ENCODE results near the gene ASIC3. TPM values are rescaled to one million over a fixed set of nuclear protein-coding genes. Genes with fewer than 3 reads are reported as not detected.

Gene ASIC3
- total and polyA plus RNA-seq, 7 experiments from 2014 or later = 6.7 to 17.7 (median 13.7) TPM; not detected in 2

GRCh38 chr7:151051108-151051507 lies 2.8 kb downstream of the ASIC3 start:
- Mint-ChIP-seq H3K9me3 (peaks cover 0 to 1% (median 0%) of the 10 kb centered on the region in 11 donors), H3K36me3 (peaks cover 0 to 5% (median 4%) of the 10 kb centered on the region in 5 donors), H3K27ac (no peak overlapping the region), H3K27me3 (peaks cover 0 to 10% (median 0%) of the 10 kb centered on the region in 5 donors), H3K4me1 (peaks cover 6 to 19% (median 14%) of the 10 kb centered on the region in 7 donors), H3K4me3 (no peak overlapping the region)
- Histone ChIP-seq H3K27me3 (ENCODE audit: control insufficient read depth in 2 of 2, insufficient read depth in 2 of 2, low read length in 2 of 2) (no peaks in the 10 kb centered on the region), H3K36me3 (ENCODE audit: control insufficient read depth in 2 of 3, insufficient read depth in 3 of 3, low read length in 3 of 3) (no peaks in the 10 kb centered on the region), H3K27ac (ENCODE audit: low read depth, low read length) (no peak overlapping the region), H3K9me3 (ENCODE audit: control insufficient read depth in 2 of 3, low read length in 3 of 3) (no peaks in the 10 kb centered on the region), H3K4me3 (ENCODE audit: low read length) (no peak overlapping the region), H3K4me1 (ENCODE audit: control insufficient read depth in 2 of 2, insufficient read depth in 2 of 2, low read length in 2 of 2) (peaks cover 0 to 6% of the 10 kb centered on the region in 2 donors)
- ATAC-seq = peak; percentile 88
- intact Hi-C loops (cut with micrococcal nuclease) = loop anchor here in 1 of 2 donors (1.0 kb wide), 3 partner anchors 8 to 65 kb away; partner anchors contain the start of genes ABCB8 and SLC4A2
- peak; percentile 55 to 75 (median 69) for DNase-seq
- CTCF ChIA-PET = no interaction called here
- POLR2A ChIA-PET = interaction anchor here (0.8 to 1.6 kb wide), 4 partner anchors 23 to 37 kb away, joined by 3 to 4 read pairs (median 3); partner anchors contain the start of gene ABCB8

DNA sequence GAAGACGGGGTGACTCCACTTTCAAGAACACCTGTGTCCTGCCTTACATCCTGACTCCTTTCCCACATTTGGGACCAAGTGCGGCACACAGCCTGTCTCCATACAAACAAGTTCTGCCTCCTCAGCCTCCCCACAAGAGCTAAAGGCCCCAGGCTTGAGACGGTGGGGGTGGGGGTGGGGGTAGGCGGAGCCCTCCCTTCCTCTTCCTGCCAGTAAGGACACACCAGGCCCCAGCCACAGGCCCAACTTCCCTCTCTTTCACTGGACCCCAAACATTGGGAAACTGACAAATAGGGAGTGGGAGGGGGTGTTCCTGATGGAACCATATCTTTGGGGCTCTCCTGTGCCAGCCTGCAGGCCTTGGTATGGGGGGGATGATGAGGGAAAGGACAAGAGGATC lies 4.8 kb downstream of the ASIC3 start:
- Mint-ChIP-seq H3K27ac (no peak overlapping the region), H3K36me3 (peaks cover 0 to 5% (median 4%) of the 10 kb centered on the region in 5 donors), H3K9me3 (peaks cover 0 to 1% (median 0%) of the 10 kb centered on the region in 11 donors), H3K27me3 (peaks cover 0 to 10% (median 0%) of the 10 kb centered on the region in 5 donors), H3K4me1 (peaks cover 16 to 27% (median 26%) of the 10 kb centered on the region in 7 donors), H3K4me3 (no peak overlapping the region)
- Histone ChIP-seq H3K4me3 (ENCODE audit: low read length) (no peak overlapping the region), H3K27me3 (ENCODE audit: control insufficient read depth in 2 of 2, insufficient read depth in 2 of 2, low read length in 2 of 2) (no peaks in the 10 kb centered on the region), H3K9me3 (ENCODE audit: control insufficient read depth in 2 of 3, low read length in 3 of 3) (no peaks in the 10 kb centered on the region), H3K4me1 (ENCODE audit: control insufficient read depth in 2 of 2, insufficient read depth in 2 of 2, low read length in 2 of 2) (peaks cover 6 to 14% of the 10 kb centered on the region in 2 donors), H3K27ac (ENCODE audit: low read depth, low read length) (no peak overlapping the region), H3K36me3 (ENCODE audit: control insufficient read depth in 2 of 3, insufficient read depth in 3 of 3, low read length in 3 of 3) (no peaks in the 10 kb centered on the region)
- ChIA-PET POLR2A (no interaction called here), CTCF (interaction anchor here (0.6 kb wide), 1 partner anchor 42 kb away, joined by 3 read pairs; no protein-coding TSS in a partner anchor)
- intact Hi-C loops (cut with micrococcal nuclease) = no loop called here
- ATAC-seq = no peak
- no peak for DNase-seq

- Histone ChIP-seq H3K27ac (ENCODE audit: low read depth, low read length) (no peak overlapping the region), H3K4me1 (ENCODE audit: control insufficient read depth in 2 of 2, insufficient read depth in 2 of 2, low read length in 2 of 2) (peaks cover 12 to 19% of the 10 kb centered on the region in 2 donors), H3K27me3 (ENCODE audit: control insufficient read depth in 2 of 2, insufficient read depth in 2 of 2, low read length in 2 of 2) (no peaks in the 10 kb centered on the region), H3K36me3 (ENCODE audit: control insufficient read depth in 2 of 3, insufficient read depth in 3 of 3, low read length in 3 of 3) (no peaks in the 10 kb centered on the region), H3K9me3 (ENCODE audit: control insufficient read depth in 2 of 3, low read length in 3 of 3) (no peaks in the 10 kb centered on the region), H3K4me3 (ENCODE audit: low read length) (no peak overlapping the region)
- CTCF ChIA-PET = no interaction called here
- no peak for ATAC-seq
- Mint-ChIP-seq H3K27me3 (peaks cover 0 to 10% (median 0%) of the 10 kb centered on the region in 5 donors), H3K36me3 (peaks cover 0 to 5% (median 4%) of the 10 kb centered on the region in 5 donors), H3K9me3 (peaks cover 0 to 1% (median 0%) of the 10 kb centered on the region in 11 donors), H3K4me3 (no peak overlapping the region), H3K27ac (no peak overlapping the region), H3K4me1 (peaks cover 21 to 31% (median 27%) of the 10 kb centered on the region in 7 donors)
- intact Hi-C loops (cut with micrococcal nuclease) = no loop called here
- DNase-seq = no peak
- POLR2A ChIA-PET = no interaction called here
Observed at GRCh38 chr7:151053751-151054150, 5.4 kb downstream of the ASIC3 start.

GRCh38 chr7:151056283-151056665 lies 7.9 kb downstream of the ASIC3 start:
- H3K36me3 ChIP-seq (ENCODE audit: control insufficient read depth in 2 of 3, insufficient read depth in 3 of 3, low read length in 3 of 3) = no peaks in the 10 kb centered on the region
- Mint-ChIP-seq H3K27ac (no peak overlapping the region), H3K27me3 (peaks cover 0 to 4% (median 0%) of the 10 kb centered on the region in 5 donors), H3K9me3 (peaks cover 0 to 1% (median 0%) of the 10 kb centered on the region in 11 donors), H3K4me1 (peaks cover 24 to 46% (median 38%) of the 10 kb centered on the region in 7 donors), H3K36me3 (peaks cover 0 to 5% (median 4%) of the 10 kb centered on the region in 5 donors), H3K4me3 (peak overlapping the region; percentile 38 to 99 (median 93))
- DNase-seq (no peak), ATAC-seq (no peak)
- CTCF ChIA-PET = interaction anchor here (1.1 kb wide), 1 partner anchor 28 kb away, joined by 3 read pairs; the partner anchor contains the start of gene ABCB8
- intact Hi-C loops (cut with micrococcal nuclease) = loop anchor here (5.0 kb wide), 4 partner anchors 36 to 576 kb away; no protein-coding TSS in a partner anchor
- no peaks in the 10 kb centered on the region for H3K27me3 ChIP-seq (ENCODE audit: control insufficient read depth in 2 of 2, insufficient read depth in 2 of 2, low read length in 2 of 2)
- H3K9me3 ChIP-seq (ENCODE audit: control insufficient read depth in 2 of 3, low read length in 3 of 3) = no peaks in the 10 kb centered on the region
- no peak overlapping the region for H3K4me3 ChIP-seq (ENCODE audit: low read length)
- H3K4me1 ChIP-seq (ENCODE audit: control insufficient read depth in 2 of 2, insufficient read depth in 2 of 2, low read length in 2 of 2) = peaks cover 25 to 32% of the 10 kb centered on the region in 2 donors
- POLR2A ChIA-PET = interaction anchor here (1.0 to 1.9 kb wide), 2 partner anchors 29 to 37 kb away, joined by 3 to 6 read pairs; no protein-coding TSS in a partner anchor
- H3K27ac ChIP-seq (ENCODE audit: low read depth, low read length) = no peak overlapping the region

DNA sequence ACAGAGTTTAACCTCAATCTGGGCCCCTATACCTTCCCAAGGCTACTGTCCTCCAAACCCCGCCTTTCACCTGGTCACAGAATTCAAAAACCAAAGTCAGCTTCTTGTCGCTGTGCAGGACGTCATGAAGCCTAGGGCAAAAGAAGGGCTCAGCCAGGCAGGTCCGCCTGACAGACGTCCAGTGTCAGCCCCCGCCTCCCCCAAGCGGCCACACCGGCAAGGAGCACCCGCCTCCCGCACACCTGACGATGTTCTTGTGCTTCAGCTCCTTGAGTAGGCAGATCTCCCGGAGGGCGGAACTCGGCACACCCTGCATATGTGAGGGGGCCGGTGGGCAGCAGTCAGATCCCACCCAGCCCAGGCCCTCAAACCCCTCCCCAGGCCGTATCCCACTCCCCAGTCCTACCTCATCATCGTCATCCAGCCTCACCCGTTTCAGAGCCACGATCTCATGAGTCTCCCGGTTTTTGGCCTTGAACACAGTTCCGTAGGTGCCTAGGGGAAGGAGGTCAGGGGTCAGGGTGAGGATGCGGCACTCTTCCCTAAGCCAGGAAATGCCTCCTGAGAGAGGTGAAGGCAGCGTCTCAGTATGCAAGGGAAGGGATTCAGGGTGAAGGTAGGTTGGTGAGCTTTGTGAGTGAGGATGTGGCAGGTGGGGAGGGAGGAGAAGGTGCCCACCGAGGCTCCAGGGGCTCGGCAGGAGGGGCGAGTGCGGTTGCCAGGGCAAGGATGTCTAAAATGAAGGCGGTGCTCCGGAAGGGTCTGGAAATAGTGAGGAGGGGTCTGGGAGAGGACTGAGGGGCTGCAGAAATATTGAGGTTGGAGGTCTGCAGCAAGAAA lies 8.6 kb downstream of the ASIC3 start:
- Mint-ChIP-seq H3K36me3 (peaks cover 0 to 5% (median 4%) of the 10 kb centered on the region in 5 donors), H3K9me3 (peaks cover 0 to 1% (median 0%) of the 10 kb centered on the region in 11 donors), H3K4me1 (peaks cover 30 to 49% (median 44%) of the 10 kb centered on the region in 7 donors), H3K4me3 (peak overlapping the region; percentile 91 to 99 (median 94)), H3K27me3 (peaks cover 0 to 4% (median 0%) of the 10 kb centered on the region in 5 donors), H3K27ac (peak overlapping the region in 6 of 9 donors; percentile 38 to 93 (median 88))
- no peak for DNase-seq
- H3K27me3 ChIP-seq (ENCODE audit: control insufficient read depth in 2 of 2, insufficient read depth in 2 of 2, low read length in 2 of 2) = no peaks in the 10 kb centered on the region
- no peak for ATAC-seq
- intact Hi-C loops (cut with micrococcal nuclease) = loop anchor here (5.0 kb wide), 4 partner anchors 35 to 575 kb away; no protein-coding TSS in a partner anchor
- CTCF ChIA-PET = interaction anchor here (0.6 to 3.5 kb wide), 4 partner anchors 28 to 201 kb away, joined by 3 to 15 read pairs (median 4); partner anchors contain the start of genes ABCB8 and TMUB1
- no peaks in the 10 kb centered on the region for H3K9me3 ChIP-seq (ENCODE audit: control insufficient read depth in 2 of 3, low read length in 3 of 3)
- H3K4me3 ChIP-seq (ENCODE audit: low read length) = peak overlapping the region; percentile 78
- peaks cover 25 to 32% of the 10 kb centered on the region in 2 donors for H3K4me1 ChIP-seq (ENCODE audit: control insufficient read depth in 2 of 2, insufficient read depth in 2 of 2, low read length in 2 of 2)
- POLR2A ChIA-PET = interaction anchor here (0.7 to 2.7 kb wide), 4 partner anchors 26 to 38 kb away, joined by 3 to 10 read pairs (median 5); partner anchors contain the start of gene ABCB8
- no peaks in the 10 kb centered on the region for H3K36me3 ChIP-seq (ENCODE audit: control insufficient read depth in 2 of 3, insufficient read depth in 3 of 3, low read length in 3 of 3)
- peak overlapping the region; percentile 52 for H3K27ac ChIP-seq (ENCODE audit: low read depth, low read length)

DNA sequence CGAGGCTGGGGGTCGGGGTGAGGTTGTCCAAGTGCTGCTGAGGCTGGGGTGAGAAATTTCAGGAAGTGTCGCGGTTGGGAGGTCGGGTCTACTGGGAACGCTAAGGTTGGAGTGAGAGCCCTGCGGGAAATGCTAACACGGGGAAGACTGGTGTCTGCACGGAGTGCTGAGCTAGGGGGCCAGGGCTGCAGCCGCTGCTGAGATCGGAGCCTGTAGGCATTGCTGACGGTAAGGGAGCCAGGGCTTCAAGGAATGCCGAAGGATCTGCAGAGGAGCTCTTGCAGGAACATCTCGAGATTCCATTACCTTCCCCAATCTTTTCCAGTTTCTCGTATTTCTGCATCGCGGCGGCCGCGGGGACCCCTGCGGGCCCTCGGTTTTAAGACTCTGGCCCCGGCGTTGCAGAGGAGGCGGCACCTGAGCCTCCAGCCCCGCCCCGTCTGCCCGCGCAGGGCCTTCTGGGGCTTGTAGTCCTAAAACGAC lies 9.2 kb downstream of the ASIC3 start, which contains the start of gene CDK5:
Gene CDK5 (minus strand): TSS at position 392 of the 483 bp plus-strand sequence. CDS start 49 bp downstream, at position 343.
- ChIA-PET POLR2A (interaction anchor here (0.7 to 2.7 kb wide), 4 partner anchors 25 to 44 kb away, joined by 4 to 10 read pairs (median 6); partner anchors contain the start of gene ABCB8), CTCF (interaction anchor here (1.0 to 3.5 kb wide), 2 partner anchors 27 to 52 kb away, joined by 3 to 15 read pairs; partner anchors contain the start of gene TMUB1)
- DNase-seq (no peak), ATAC-seq (peak; percentile 0)
- peaks cover 0 to 2% (median 0%) of the 10 kb centered on the region in 5 donors for H3K27me3 Mint-ChIP-seq
- H3K27me3 ChIP-seq (ENCODE audit: control insufficient read depth in 2 of 2, insufficient read depth in 2 of 2, low read length in 2 of 2) = no peaks in the 10 kb centered on the region
- H3K4me3 ChIP-seq (ENCODE audit: low read length) = peak within 1 kb of the TSS; percentile 78
- peak within 1 kb of the TSS; percentile 91 to 99 (median 94) for H3K4me3 Mint-ChIP-seq
- peaks cover 29 to 48% (median 43%) of the 10 kb centered on the region in 7 donors for H3K4me1 Mint-ChIP-seq
- H3K9me3 ChIP-seq (ENCODE audit: control insufficient read depth in 2 of 3, low read length in 3 of 3) = no peaks in the 10 kb centered on the region
- no peaks in the 10 kb centered on the region for H3K36me3 ChIP-seq (ENCODE audit: control insufficient read depth in 2 of 3, insufficient read depth in 3 of 3, low read length in 3 of 3)
- peak within 1 kb of the TSS; percentile 92 for H3K27ac ChIP-seq (ENCODE audit: low read depth, low read length)
- peak within 1 kb of the TSS; percentile 86 to 96 (median 93) for H3K27ac Mint-ChIP-seq
- H3K4me1 ChIP-seq (ENCODE audit: control insufficient read depth in 2 of 2, insufficient read depth in 2 of 2, low read length in 2 of 2) = peaks cover 25 to 32% of the 10 kb centered on the region in 2 donors
- H3K36me3 Mint-ChIP-seq = peaks cover 0 to 4% (median 3%) of the 10 kb centered on the region in 5 donors
- intact Hi-C loops (cut with micrococcal nuclease) = loop anchor here (5.0 kb wide), 4 partner anchors 35 to 575 kb away; no protein-coding TSS in a partner anchor
- H3K9me3 Mint-ChIP-seq = peaks cover 0 to 1% (median 0%) of the 10 kb centered on the region in 11 donors
